H9 (cell line): ENCODE results near the gene SPATA18. TPM values are rescaled to one million over a fixed set of nuclear protein-coding genes. Genes with fewer than 3 reads are reported as not detected.

Experiments
- DNase-seq: peaks from one replicate; pipeline ENCODE4 v3.0.0-alpha.2; 2017
- H2AFZ ChIP-seq: one replicate; pipeline ENCODE4 v1.6.1; 2013; ENCODE audit warnings: mild to moderate bottlenecking, low read length, control low read depth, moderate library complexity
- H2AK5ac ChIP-seq: 2 replicates; pipeline ENCODE4 v1.6.1; 2013; ENCODE audit warnings: low read length, control low read depth, mixed read lengths; ENCODE audit not compliant: insufficient read length
- H2BK120ac ChIP-seq: one replicate; pipeline ENCODE4 v1.6.1; 2013; ENCODE audit warnings: low read depth, mild to moderate bottlenecking, low read length, control low read depth, inconsistent platforms; ENCODE audit not compliant: poor library complexity, severe bottlenecking
- H2BK12ac ChIP-seq: 2 replicates; pipeline ENCODE4 v1.6.1; 2013; ENCODE audit warnings: low read length, control low read depth, mixed read lengths, low read depth; ENCODE audit not compliant: insufficient read length
- H2BK15ac ChIP-seq: 2 replicates; pipeline ENCODE4 v1.6.1; 2013; ENCODE audit warnings: low read depth, low read length, control low read depth
- H2BK20ac ChIP-seq: one replicate; pipeline ENCODE4 v1.6.1; 2013; ENCODE audit warnings: low read depth, mild to moderate bottlenecking, low read length, control low read depth, inconsistent platforms; ENCODE audit not compliant: poor library complexity, severe bottlenecking
- H2BK5ac ChIP-seq: 2 replicates; pipeline ENCODE4 v1.6.1; 2013; ENCODE audit warnings: low read length, control low read depth, mixed read lengths; ENCODE audit not compliant: insufficient read length
- H3K14ac ChIP-seq: 2 replicates; pipeline ENCODE4 v1.6.1; 2013; ENCODE audit warnings: low read length, control low read depth; ENCODE audit not compliant: insufficient read depth
- H3K18ac ChIP-seq: 2 replicates; pipeline ENCODE4 v1.6.1; 2013; ENCODE audit warnings: low read depth, mild to moderate bottlenecking, mixed read lengths, low read length, control low read depth; ENCODE audit not compliant: insufficient read length
- H3K23ac ChIP-seq: 2 replicates; pipeline ENCODE4 v1.6.1; 2013; ENCODE audit warnings: low read length, control low read depth, mixed read lengths, low read depth; ENCODE audit not compliant: insufficient read length
- H3K23me2 ChIP-seq: 2 replicates; pipeline ENCODE4 v1.6.1; 2013; ENCODE audit warnings: low read depth, mild to moderate bottlenecking, mixed read lengths, low read length, control low read depth; ENCODE audit not compliant: insufficient read length, poor library complexity, severe bottlenecking
- H3K27ac ChIP-seq: 2 replicates; pipeline ENCODE4 v1.5.1; 2013; ENCODE audit warnings: low read length, control low read depth, mixed read lengths, low read depth; ENCODE audit not compliant: insufficient read length
- H3K27me3 ChIP-seq: 2 replicates; pipeline ENCODE4 v1.6.1; 2013; ENCODE audit warnings: low read length, control low read depth, inconsistent platforms; ENCODE audit not compliant: insufficient read depth
- H3K4ac ChIP-seq: 2 replicates; pipeline ENCODE4 v1.6.1; 2013; ENCODE audit warnings: low read depth, mild to moderate bottlenecking, control low read depth, inconsistent platforms, low read length, moderate library complexity
- H3K4me1 ChIP-seq: 2 replicates; pipeline ENCODE4 v1.6.1; 2013; ENCODE audit warnings: low read length, control low read depth, inconsistent platforms; ENCODE audit not compliant: insufficient read depth
- H3K4me2 ChIP-seq: 2 replicates; pipeline ENCODE4 v1.6.1; 2013; ENCODE audit warnings: low read length, control low read depth, mixed read lengths; ENCODE audit not compliant: insufficient read length, insufficient read depth
- H3K56ac ChIP-seq: 2 replicates; pipeline ENCODE4 v1.6.1; 2013; ENCODE audit warnings: low read depth, mild to moderate bottlenecking, mixed read lengths, low read length, control low read depth; ENCODE audit not compliant: insufficient read length
- H3K79me1 ChIP-seq: 2 replicates; pipeline ENCODE4 v1.6.1; 2013; ENCODE audit warnings: low read depth, mild to moderate bottlenecking, moderate library complexity, low read length, control low read depth, inconsistent platforms; ENCODE audit not compliant: insufficient read depth, poor library complexity, severe bottlenecking
- H3K79me2 ChIP-seq: 2 replicates; pipeline ENCODE4 v1.6.1; 2013; ENCODE audit warnings: low read length, control low read depth, inconsistent platforms; ENCODE audit not compliant: insufficient read depth
- H3K9ac ChIP-seq: 2 replicates; pipeline ENCODE4 v1.6.1; 2013; ENCODE audit warnings: low read length, control low read depth, mixed read lengths; ENCODE audit not compliant: insufficient read length; ENCODE audit errors: extremely low read depth
- H3K9me3 ChIP-seq: one replicate; pipeline ENCODE4 v1.6.1; 2013; ENCODE audit warnings: low read depth, low read length, inconsistent platforms; ENCODE audit not compliant: control insufficient read depth
- H3T11ph ChIP-seq: one replicate; pipeline ENCODE4 v1.6.1; 2013; ENCODE audit warnings: mild to moderate bottlenecking, low read length, control low read depth, inconsistent platforms
- H4K20me1 ChIP-seq: one replicate; pipeline ENCODE4 v1.6.1; 2013; ENCODE audit not compliant: control insufficient read depth, insufficient read length, insufficient read depth
- H4K5ac ChIP-seq: 2 replicates; pipeline ENCODE4 v1.6.1; 2013; ENCODE audit warnings: low read depth, mild to moderate bottlenecking, mixed read lengths, low read length, control low read depth; ENCODE audit not compliant: insufficient read length
- H4K8ac ChIP-seq: replicated peaks from 2 replicates; pipeline ENCODE4 v1.6.1; 2013; ENCODE audit warnings: low read length, control low read depth, mixed read lengths, low read depth; ENCODE audit not compliant: insufficient read length
- H4K91ac ChIP-seq: 2 replicates; pipeline ENCODE4 v1.6.1; 2013; ENCODE audit warnings: low read depth, mild to moderate bottlenecking, moderate library complexity, mixed read lengths, low read length, control low read depth; ENCODE audit not compliant: insufficient read length
- H3K27ac Mint-ChIP-seq, 3 experiments: 2 replicates in 2 of 3; 3 replicates in 1 of 3; pipeline ENCODE4 v1.8.0; 2020 to 2021; ENCODE audit warnings: mixed read lengths in 3 of 3, mild to moderate bottlenecking in 1 of 3, moderate library complexity in 1 of 3
- H3K27me3 Mint-ChIP-seq: 2 replicates; pipeline ENCODE4 v1.8.0; 2021; ENCODE audit warnings: low read depth, mild to moderate bottlenecking, moderate library complexity, mixed read lengths
- H3K36me3 Mint-ChIP-seq, 3 experiments: 2 replicates in 2 of 3; 3 replicates in 1 of 3; pipeline ENCODE4 v1.8.0; 2020 to 2021; ENCODE audit warnings: low read depth in 3 of 3, mixed read lengths in 3 of 3; ENCODE audit not compliant: insufficient read depth in 1 of 3
- H3K4me1 Mint-ChIP-seq, 2 experiments: 2 replicates each; pipeline ENCODE4 v1.8.0; 2020; ENCODE audit warnings: mixed read lengths in 2 of 2
- H3K4me3 Mint-ChIP-seq, 2 experiments: 2 replicates in 1 of 2; 3 replicates in 1 of 2; pipeline ENCODE4 v1.8.0; 2020 to 2021; ENCODE audit warnings: mild to moderate bottlenecking in 2 of 2, mixed read lengths in 2 of 2, moderate library complexity in 1 of 2
- H3K9me3 Mint-ChIP-seq, 2 experiments: 2 replicates in 1 of 2; 3 replicates in 1 of 2; pipeline ENCODE4 v1.8.0; 2020; ENCODE audit warnings: mild to moderate bottlenecking in 2 of 2, mixed read lengths in 2 of 2, moderate library complexity in 1 of 2
- CTCF ChIP-seq: fragments of 200-600 bp; sonication (generic); conservative IDR thresholded peaks from 3 replicates; pipeline ENCODE4 v1.8.0; 2021; ENCODE audit warnings: antibody characterized with exemption, mild to moderate bottlenecking
- WGBS: extraction: QIAGEN DNeasy Blood & Tissue Kit; methylation state at CpG from one replicate; pipeline ENCODE4 v1.1.7; 2013; ENCODE audit warnings: missing lambda C conversion rate, low lambda C conversion rate, mixed read lengths; ENCODE audit not compliant: insufficient read length; ENCODE audit errors: extremely low coverage; 5-methylcytosine and 5-hydroxymethylcytosine counted together
- total RNA-seq: library from RNA; stranded (reverse); gene quantifications from 2 replicates; pipeline ENCODE4 v1.2.1, GENCODE V29; 2021

SPATA18 gene
- total RNA-seq, 1 experiment from 2014 or later, result 3.9 TPM

- peaks cover 22% of the 10 kb centered on the region for H3K27me3 Mint-ChIP-seq
- WGBS, result no CpG with 5 or more reads among the region's 10 CpGs
- H3K27ac Mint-ChIP-seq, result 0 out of 7 replicates have a peak overlapping the region, but pooled peaks of 1 of the 3 experiments have one; percentile 6
Observed at GRCh38 chr4:52071791-52072546, 20.9 kb downstream of the SPATA18 start.

More at GRCh38 chr4:52071791-52072546, 20.9 kb downstream of the SPATA18 start:
- H3K27me3 ChIP-seq, result no peaks in the 10 kb centered on the region
- DNase-seq, result no peak
- H2BK5ac ChIP-seq, result no peak overlapping the region
- no peaks in the 10 kb centered on the region for H3K79me1 ChIP-seq
- H3K27ac ChIP-seq, result no peak overlapping the region
- H3K9me3 ChIP-seq, result no peaks in the 10 kb centered on the region
- H2BK20ac ChIP-seq, result no peak overlapping the region
- H3K23me2 ChIP-seq, result no peaks in the 10 kb centered on the region
- H3K23ac ChIP-seq, result no peak overlapping the region
- no peaks in the 10 kb centered on the region for H3K9me3 Mint-ChIP-seq
- H2BK120ac ChIP-seq, result no peak overlapping the region
- H3K36me3 Mint-ChIP-seq, result no peaks in the 10 kb centered on the region
- no peak overlapping the region for H3T11ph ChIP-seq
- H2AK5ac ChIP-seq, result no peak overlapping the region
- H3K4ac ChIP-seq, result no peak overlapping the region
- H3K79me2 ChIP-seq, result no peaks in the 10 kb centered on the region
- no peak for TF ChIP-seq CTCF
- H4K20me1 ChIP-seq, result no peaks in the 10 kb centered on the region
- no peaks in the 10 kb centered on the region for H3K4me1 ChIP-seq
- H3K14ac ChIP-seq, result no peak overlapping the region
- H2AFZ ChIP-seq, result no peak overlapping the region
- H2BK15ac ChIP-seq, result no peak overlapping the region
- H4K91ac ChIP-seq, result no peak overlapping the region
- no peak overlapping the region for H3K4me2 ChIP-seq
- H3K4me3 Mint-ChIP-seq, result peak overlapping the region in 1 of 2 experiments; percentile 30; a peak in 1 of 5 replicates
- no peak overlapping the region for H3K18ac ChIP-seq
- H4K8ac ChIP-seq, result no peak overlapping the region
- H3K9ac ChIP-seq, result no peak overlapping the region
- H3K56ac ChIP-seq, result no peak overlapping the region
- H4K5ac ChIP-seq, result no peak overlapping the region
- H3K4me1 Mint-ChIP-seq, result peaks cover 7 to 12% of the 10 kb centered on the region in 2 experiments
- no peak overlapping the region for H2BK12ac ChIP-seq
